HFFc6 (cell line): ENCODE results near the gene POLD4. TPM values are rescaled to one million over a fixed set of nuclear protein-coding genes. Genes with fewer than 3 reads are reported as not detected.

Source experiments
- DNase-seq: peaks from one replicate; pipeline ENCODE4 v3.0.0-alpha.2; 2018
- H3K27ac Mint-ChIP-seq: 2 replicates; pipeline ENCODE4 v1.8.0; 2020; ENCODE audit warnings: mild to moderate bottlenecking, mixed read lengths
- H3K27me3 Mint-ChIP-seq: 2 replicates; pipeline ENCODE4 v1.8.0; 2021; ENCODE audit warnings: mild to moderate bottlenecking, moderate library complexity, mixed read lengths; ENCODE audit not compliant: insufficient read depth
- H3K36me3 Mint-ChIP-seq: 2 replicates; pipeline ENCODE4 v1.8.0; 2021; ENCODE audit warnings: low read depth, mixed read lengths
- H3K4me1 Mint-ChIP-seq: 2 replicates; pipeline ENCODE4 v1.8.0; 2020; ENCODE audit warnings: low read depth, mixed read lengths
- H3K4me3 Mint-ChIP-seq: 2 replicates; pipeline ENCODE4 v1.8.0; 2020; ENCODE audit warnings: mild to moderate bottlenecking, moderate library complexity, mixed read lengths
- H3K9me3 Mint-ChIP-seq: 2 replicates; pipeline ENCODE4 v1.8.0; 2020; ENCODE audit warnings: mild to moderate bottlenecking, mixed read lengths
- total RNA-seq, 6 experiments: library from RNA; stranded (reverse); fragmentation: NEBNext Ultra II Directional; extraction: Animal tissue kit (Norgen Biotek cat#: 25700); gene quantifications; 2 replicates in 1 of 6; 3 replicates in 5 of 6; pipeline ENCODE4 v1.2.3, GENCODE V29; 2021
- TF ChIP-seq, protein P1 (sequence below): fragments of 200-600 bp; sonication (generic); IDR thresholded peaks from 2 replicates; pipeline ENCODE4 v1.5.0; 2021; ENCODE audit warnings: antibody characterized with exemption, mild to moderate bottlenecking

POLD4 gene
- total RNA-seq, 6 experiments from 2014 or later, result 69.1 to 80.7 (median 70.9) TPM

DNA sequence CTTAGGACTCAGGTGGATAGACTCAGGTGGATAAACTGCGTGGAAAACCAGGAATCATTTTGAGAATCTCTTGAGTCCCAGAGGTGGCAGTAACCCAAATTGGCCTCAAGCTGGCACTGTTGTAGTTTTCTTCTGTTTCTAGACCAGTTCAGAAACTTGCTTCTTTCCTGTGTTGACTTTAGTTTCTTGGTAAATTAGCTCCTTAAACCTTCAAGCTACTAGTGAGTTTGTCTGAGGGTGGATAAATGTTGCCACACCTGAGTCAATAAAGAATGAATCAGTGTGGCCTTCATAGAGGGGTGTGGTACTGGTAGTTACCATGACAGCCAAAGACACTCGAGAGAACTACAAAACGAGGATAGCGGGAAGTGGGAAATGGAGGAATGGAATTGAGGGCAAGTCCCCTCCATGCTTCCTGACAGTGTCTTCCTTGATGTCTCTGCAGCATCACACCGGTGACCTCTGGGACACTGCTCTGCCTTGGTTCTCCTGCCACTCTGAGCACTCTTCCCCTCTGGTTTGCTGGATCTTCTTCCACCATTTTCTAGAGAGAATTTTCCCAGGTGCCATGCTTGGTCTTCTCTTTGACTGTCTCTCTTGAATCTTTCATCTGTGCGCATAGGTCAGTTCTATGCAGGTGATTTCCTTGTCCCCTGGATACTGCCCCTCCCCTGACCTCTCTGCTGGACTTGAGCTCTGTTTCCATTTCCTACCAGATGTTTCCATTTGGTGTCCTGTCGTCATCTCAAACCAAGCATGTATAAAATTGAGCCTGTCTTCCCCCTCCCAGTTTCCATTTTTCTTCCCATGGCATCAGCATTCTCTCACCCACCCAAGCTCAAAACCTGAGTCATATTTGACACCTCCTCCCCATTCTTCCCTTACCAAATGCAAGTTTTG is 7.2 kb downstream of the POLD4 start:
- Mint-ChIP-seq H3K27ac (peak overlapping the region; percentile 56; the same call in 1 of the 2 replicates), H3K4me1 (peaks cover 44% of the 10 kb centered on the region), H3K27me3 (peaks cover 2% of the 10 kb centered on the region), H3K36me3 (no peaks in the 10 kb centered on the region), H3K9me3 (no peaks in the 10 kb centered on the region), H3K4me3 (no peak overlapping the region; the same call in 1 of the 2 replicates)
- TF ChIP-seq, protein P1, sequence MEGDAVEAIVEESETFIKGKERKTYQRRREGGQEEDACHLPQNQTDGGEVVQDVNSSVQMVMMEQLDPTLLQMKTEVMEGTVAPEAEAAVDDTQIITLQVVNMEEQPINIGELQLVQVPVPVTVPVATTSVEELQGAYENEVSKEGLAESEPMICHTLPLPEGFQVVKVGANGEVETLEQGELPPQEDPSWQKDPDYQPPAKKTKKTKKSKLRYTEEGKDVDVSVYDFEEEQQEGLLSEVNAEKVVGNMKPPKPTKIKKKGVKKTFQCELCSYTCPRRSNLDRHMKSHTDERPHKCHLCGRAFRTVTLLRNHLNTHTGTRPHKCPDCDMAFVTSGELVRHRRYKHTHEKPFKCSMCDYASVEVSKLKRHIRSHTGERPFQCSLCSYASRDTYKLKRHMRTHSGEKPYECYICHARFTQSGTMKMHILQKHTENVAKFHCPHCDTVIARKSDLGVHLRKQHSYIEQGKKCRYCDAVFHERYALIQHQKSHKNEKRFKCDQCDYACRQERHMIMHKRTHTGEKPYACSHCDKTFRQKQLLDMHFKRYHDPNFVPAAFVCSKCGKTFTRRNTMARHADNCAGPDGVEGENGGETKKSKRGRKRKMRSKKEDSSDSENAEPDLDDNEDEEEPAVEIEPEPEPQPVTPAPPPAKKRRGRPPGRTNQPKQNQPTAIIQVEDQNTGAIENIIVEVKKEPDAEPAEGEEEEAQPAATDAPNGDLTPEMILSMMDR, result peak; percentile 86
- peak; percentile 55 for DNase-seq

GRCh38 chr11:67345247-67345919 is 8.0 kb downstream of the POLD4 start:
- H3K4me1 Mint-ChIP-seq, result peaks cover 41% of the 10 kb centered on the region
- no peaks in the 10 kb centered on the region for H3K36me3 Mint-ChIP-seq
- DNase-seq, result no peak
- H3K9me3 Mint-ChIP-seq, result no peaks in the 10 kb centered on the region
- TF ChIP-seq, protein P1, result no peak
- no peak overlapping the region for H3K27ac Mint-ChIP-seq
- peaks cover 2% of the 10 kb centered on the region for H3K27me3 Mint-ChIP-seq
- no peak overlapping the region for H3K4me3 Mint-ChIP-seq

DNA sequence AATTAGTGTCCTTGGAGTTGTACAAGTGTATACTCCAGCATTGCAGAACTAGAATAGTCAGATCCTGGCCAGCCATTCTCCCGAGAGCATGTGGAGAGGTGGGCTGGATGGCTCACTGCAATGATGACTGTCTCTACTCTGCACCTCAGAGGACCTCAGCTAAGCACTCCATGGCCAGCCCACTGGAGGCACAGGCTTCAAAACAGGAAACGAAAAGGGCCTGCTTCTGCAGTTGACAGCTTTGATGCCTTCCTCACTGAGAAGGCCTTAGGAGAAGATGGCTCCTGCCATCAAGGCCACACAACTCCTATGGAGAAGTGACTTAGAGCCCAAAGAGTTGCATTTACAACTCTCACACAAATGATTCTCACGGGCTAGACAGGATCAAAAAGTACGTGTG is 9.1 kb downstream of the POLD4 start:
- H3K27ac Mint-ChIP-seq, result no peak overlapping the region
- H3K27me3 Mint-ChIP-seq, result peaks cover 2% of the 10 kb centered on the region
- TF ChIP-seq, protein P1, result no peak
- no peak overlapping the region for H3K4me3 Mint-ChIP-seq
- no peak for DNase-seq
- peaks cover 34% of the 10 kb centered on the region for H3K4me1 Mint-ChIP-seq
- H3K9me3 Mint-ChIP-seq, result no peaks in the 10 kb centered on the region
- H3K36me3 Mint-ChIP-seq, result no peaks in the 10 kb centered on the region

GRCh38 chr11:67337257-67337656 is 16.1 kb downstream of the POLD4 start:
- DNase-seq, result no peak
- TF ChIP-seq, protein P1, result no peak
- H3K4me1 Mint-ChIP-seq, result peaks cover 8% of the 10 kb centered on the region; the same call in 1 of the 2 replicates
- no peaks in the 10 kb centered on the region for H3K27me3 Mint-ChIP-seq
- H3K36me3 Mint-ChIP-seq, result no peaks in the 10 kb centered on the region
- no peaks in the 10 kb centered on the region for H3K9me3 Mint-ChIP-seq
- no peak overlapping the region for H3K27ac Mint-ChIP-seq
- no peak overlapping the region for H3K4me3 Mint-ChIP-seq

GRCh38 chr11:67332081-67332691 is 21.2 kb downstream of the POLD4 start:
- TF ChIP-seq, protein P1, result no peak
- Mint-ChIP-seq H3K4me1 (peaks cover 18% of the 10 kb centered on the region), H3K27ac (no peak overlapping the region; the same call in 1 of the 2 replicates), H3K27me3 (no peaks in the 10 kb centered on the region), H3K9me3 (no peaks in the 10 kb centered on the region), H3K36me3 (no peaks in the 10 kb centered on the region), H3K4me3 (no peak overlapping the region)
- DNase-seq, result no peak
